ENCODE results near the gene TTC23.
"Not testable (repeated sequence)": the region's sequence is repeated elsewhere in the genome, so short reads cannot be mapped to it uniquely, and the experiment has no call there.

Gene TTC23

DNA sequence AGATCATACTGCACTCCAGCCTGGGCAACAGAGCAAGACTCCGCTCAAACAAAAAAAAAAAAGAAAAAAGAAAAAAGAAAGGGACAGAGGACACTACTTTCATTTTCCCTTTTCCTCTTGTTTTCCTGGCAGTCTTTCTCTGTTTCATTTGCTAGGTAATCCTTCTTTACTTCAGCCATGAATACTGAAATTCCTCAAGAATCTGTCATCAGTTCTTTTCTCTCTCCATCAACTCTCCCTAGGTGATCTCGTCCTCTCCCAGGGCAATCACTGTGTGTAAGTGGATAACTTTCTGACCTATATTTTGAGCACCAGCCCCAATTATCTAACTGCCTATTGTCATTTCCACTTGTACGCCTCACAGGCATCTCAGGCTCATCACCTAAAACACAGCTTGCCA lies 51.5 kb downstream of the TTC23 start:
- DNase-seq (ENCODE audit: low read depth): no peak

DNA sequence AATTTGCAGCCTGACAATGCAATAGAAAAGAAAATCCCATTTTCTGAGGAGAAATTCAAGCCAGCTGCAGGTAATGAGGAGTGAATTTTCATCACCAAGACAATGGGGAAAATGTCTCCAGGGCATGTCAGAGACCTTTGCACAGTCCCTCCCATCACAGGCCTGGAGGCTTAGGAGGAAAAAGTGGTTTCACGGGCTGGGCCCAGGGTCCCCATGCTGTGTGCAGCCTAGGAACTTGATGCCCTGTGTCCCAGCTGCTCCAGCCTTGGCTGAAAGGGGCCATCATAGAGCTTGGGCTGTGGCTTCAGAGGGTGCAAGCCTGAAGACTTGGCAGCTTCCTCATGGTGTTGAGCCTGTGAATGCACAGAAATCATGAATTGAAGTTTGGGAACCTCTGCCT lies 57.2 kb downstream of the TTC23 start:
- DNase-seq (ENCODE audit: low read depth): not testable (repeated sequence)

GRCh38 chr15:99187936-99188335 lies 61.4 kb downstream of the TTC23 start:
- DNase-seq (ENCODE audit: low read depth): no peak

- no peak for DNase-seq (ENCODE audit: low read depth)
Observed at GRCh38 chr15:99185414-99186130, 63.8 kb downstream of the TTC23 start.

- no peak for DNase-seq (ENCODE audit: low read depth)
Observed at GRCh38 chr15:99182791-99183190, 66.6 kb downstream of the TTC23 start.

DNA sequence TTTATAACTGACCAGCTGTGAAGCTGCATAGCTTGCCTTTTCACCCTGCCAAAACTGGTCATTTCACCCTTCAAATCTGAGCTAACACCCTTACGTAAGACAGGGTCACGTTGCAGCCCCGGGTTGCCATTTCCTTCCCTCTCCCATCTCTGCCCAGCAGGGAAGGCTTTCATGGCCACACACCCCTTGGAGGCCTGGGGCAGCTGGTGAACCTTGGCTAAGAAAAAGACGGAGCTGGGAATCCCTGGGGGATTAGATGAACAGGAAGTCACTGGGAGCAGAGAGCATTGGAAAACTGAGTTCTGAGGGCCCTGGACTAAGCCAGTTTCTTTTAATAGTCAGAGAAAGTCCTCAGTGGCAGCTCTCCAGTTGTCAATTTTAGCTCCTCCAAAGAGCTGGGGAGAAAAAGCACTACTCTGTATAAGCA lies 67.8 kb downstream of the TTC23 start:
- no peak for DNase-seq (ENCODE audit: low read depth)

- no peak for DNase-seq (ENCODE audit: low read depth)
Observed at GRCh38 chr15:99180964-99181306, 68.4 kb downstream of the TTC23 start.

DNA sequence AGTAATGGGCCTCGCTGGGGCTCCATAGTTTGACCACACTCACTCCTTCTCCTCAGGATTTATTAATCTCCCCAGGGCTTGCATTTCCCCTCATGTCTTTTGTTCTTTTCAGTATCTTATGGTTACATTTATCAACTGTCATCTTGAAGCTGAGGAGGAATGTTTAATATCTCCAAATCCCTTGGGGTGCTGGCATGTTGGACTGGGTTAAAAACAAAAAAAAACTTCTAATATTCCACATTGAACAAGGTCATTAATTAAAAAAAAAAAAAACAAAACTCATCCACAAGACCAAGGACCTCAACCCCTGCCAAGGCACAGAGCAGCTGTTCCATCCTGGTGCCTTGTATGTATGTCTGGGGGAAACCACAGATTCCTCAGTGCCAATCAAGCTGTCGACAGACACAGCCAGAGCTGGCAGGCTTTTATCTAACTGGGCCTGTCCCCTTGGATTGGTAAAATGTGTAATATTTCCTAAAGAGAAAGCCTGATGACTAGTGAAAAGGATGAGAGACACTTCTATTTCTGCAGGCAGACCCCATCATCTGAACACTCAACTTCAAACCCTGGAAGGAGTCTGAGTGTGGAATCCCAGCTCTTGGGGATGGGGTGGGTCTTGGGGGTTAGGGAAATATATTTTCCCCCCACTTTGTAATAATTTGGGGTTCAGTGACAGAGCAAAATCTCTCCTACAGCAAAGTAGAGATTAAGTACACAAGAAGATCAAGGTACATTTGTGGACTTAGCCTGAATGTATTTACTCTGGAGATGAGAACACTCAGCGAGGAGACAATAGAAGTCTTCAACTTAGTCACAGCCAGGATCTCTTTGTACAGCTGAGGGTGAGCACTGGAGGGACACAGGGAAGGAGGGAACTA lies 69.1 kb downstream of the TTC23 start:
- no peak for DNase-seq (ENCODE audit: low read depth)

- DNase-seq (ENCODE audit: low read depth): no peak
Observed at GRCh38 chr15:99177679-99178078, 71.7 kb downstream of the TTC23 start.

- DNase-seq (ENCODE audit: low read depth): no peak
Observed at GRCh38 chr15:99176757-99177156, 72.6 kb downstream of the TTC23 start.

DNA sequence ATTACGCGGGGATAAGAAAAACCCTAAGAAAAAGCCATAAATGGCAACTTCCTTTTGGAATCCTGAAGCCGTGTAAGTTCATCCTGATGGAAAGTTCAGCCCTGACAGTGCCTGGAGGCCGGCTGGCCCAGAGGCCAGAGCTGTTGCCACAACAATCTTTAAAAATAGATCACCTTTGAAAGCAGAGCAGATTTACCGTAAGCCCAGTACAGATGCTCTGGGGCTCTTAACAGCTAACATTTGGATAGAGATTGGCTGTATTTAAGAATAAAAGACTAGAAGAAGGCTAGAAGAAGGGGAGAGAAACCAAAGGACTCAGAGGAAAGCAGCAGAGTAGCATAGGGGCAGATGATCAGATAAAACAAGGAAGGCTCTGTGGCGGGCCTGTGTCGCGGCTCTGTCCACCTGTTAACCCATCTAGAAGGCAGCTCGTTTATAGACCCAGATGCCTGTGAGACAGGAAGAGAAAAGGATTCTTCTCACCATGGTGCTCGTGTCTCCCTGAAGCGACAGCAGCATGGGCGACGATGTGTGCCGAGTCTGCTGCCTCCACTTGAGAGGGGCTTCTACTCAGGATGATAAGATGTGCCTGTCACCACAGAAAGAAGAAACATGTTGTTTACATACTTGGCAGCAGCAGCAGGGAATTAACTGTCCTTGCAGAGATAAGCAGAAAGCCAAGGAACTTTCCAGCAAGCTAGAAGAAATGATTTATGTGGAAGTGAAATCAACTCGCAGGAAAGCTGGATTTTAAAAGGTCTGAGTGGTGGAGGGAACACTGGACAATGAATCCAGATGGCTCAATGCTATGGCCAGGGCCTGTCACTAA lies 74.6 kb downstream of the TTC23 start:
- DNase-seq (ENCODE audit: low read depth): no peak

DNA sequence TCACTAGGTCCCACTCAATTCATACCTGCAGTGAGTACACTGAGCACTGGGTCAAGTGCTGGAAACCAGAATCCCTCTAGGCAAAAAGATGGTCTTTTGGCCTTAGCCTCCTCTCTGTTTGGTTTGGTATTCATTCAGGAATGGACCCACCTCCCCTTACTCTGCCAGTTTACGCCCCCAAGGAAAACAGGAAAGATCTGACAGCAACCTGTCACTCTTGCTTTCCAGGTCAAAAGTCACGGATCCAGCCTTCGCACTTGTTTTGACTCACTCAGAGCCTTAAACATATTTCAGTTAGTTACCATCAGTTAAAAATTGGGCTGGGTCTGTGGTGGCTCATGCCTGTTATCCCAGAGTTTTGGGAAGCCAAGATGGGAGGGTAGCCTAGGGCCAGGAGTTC lies 76.4 kb downstream of the TTC23 start:
- DNase-seq (ENCODE audit: low read depth): no peak

DNA sequence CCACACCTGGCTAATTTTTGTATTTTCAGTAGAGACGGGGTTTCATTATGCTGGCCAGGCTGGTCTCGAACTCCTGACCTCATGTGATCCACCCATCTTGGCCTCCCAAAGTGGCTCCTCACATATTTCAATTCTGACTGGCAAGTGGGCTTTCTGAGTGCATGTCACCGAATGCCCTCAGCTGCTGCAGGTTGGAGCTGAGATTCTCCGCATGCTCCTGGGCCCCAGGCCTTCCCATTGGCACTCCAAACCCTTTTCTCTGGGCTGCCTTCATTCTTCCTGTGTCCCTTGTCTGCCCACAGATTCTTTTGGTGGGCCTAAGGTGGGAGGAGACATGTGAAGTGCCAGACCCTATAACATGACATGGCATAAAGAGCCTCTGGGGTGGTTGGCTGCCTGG lies 77.2 kb downstream of the TTC23 start:
- no peak for DNase-seq (ENCODE audit: low read depth)

- no peak for DNase-seq (ENCODE audit: low read depth)
Observed at GRCh38 chr15:99170476-99171065, 78.8 kb downstream of the TTC23 start.

GRCh38 chr15:99169769-99170311 lies 79.5 kb downstream of the TTC23 start:
- DNase-seq (ENCODE audit: low read depth): no peak

DNA sequence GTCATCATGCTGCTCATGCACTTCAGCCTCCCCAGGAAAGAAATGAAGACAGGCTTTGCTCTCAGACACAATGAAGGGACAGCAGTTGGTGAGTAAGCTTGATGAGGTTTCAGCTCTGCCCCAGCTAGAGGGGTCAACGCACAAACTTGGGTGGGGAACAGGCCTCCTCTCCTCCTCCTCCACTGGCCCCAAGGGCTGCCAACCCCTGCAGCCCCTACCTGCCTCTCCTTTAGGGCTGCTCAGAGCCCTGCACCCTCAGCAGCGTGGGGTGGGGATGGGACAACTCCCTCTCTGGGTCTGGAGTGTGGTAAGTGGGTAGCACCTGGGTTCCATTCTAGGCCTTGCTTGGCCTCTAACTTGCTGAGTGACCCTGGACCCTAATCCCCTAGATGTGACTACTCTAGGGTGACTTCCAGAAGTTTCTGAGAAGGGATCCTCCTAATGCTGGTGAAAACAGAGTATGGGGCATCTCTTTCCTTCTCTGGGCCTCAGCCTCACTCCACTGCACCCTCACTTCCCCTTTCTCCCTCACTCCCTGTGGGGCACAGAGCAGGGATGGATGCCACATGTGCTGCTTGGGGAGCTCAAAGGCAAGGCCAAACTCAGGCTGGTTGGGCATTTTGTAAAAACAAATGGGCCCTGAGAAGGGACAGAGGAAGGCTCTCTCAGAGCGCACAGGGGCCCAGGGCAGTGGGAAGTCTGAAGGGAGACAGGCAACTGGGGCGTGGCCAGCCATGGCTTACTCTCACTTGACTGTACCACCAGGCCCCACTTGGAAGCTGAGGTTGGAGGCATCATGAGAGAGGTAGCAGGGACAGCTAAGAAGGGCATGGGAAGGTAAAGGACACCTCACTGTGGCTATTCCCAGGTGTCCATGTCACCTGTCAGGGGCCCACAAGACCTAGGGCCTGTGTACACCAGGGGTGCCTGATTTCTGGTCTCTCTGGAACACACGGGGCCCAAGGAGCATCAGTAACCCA lies 80.5 kb downstream of the TTC23 start:
- no peak for DNase-seq (ENCODE audit: low read depth)

- DNase-seq (ENCODE audit: low read depth): no peak
Observed at GRCh38 chr15:99167640-99168039, 81.7 kb downstream of the TTC23 start.

GRCh38 chr15:99167201-99167600 lies 82.2 kb downstream of the TTC23 start:
- DNase-seq (ENCODE audit: low read depth): no peak

DNA sequence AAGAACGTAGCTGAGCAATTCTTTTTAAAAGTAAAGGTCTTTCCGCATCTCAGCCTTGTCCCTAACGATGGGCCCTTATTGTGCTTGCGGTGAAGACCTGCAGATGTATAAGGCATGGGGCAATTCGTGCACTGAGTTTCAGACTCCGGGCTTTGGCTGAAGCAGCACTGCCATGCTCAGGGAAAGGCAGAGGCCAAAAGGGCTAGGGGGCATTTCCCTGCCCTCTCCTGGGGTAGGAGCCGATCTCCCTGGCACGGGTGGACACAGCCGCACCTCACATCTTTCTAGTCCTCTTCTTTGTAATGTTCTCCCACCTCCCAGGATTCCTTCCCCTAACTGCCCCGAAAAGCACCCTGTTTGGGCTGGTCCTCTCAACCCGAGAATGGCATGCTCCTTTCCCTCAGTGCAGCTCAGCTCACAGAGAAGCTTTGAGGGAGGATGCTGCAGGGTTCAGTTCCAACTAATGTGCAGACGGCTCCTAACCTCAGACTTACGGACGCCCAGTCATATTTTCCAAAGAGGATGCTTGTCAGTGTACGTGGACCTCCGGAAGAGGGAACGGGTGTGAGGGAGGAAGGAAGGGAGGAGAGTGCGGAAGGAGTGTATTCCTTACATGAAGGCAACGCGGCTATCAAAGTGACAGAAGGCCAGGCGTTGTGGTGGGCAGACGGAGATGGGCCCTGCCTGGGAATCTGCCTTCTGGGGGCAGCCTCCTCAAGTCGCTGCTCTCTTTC lies 83.3 kb downstream of the TTC23 start:
- DNase-seq (ENCODE audit: low read depth): no peak

Measured in stimulated activated CD8-positive, alpha-beta memory T cell treated with anti-CD3 and anti-CD28 coated beads, Interleukin-4, amount 100 ng/mL, for 24 hours (primary cell).